GM23338 (cell line): ENCODE data around the gene KRTAP5-1. TPM values are rescaled to one million over a fixed set of nuclear protein-coding genes. Genes with fewer than 3 reads are reported as not detected.

Experiments
- ATAC-seq: fragments of 200-7000 bp; cut with Tn5 transposase; 3 replicates; pipeline ENCODE4 v1.9.1; 2020
- DNase-seq: peaks from one replicate; pipeline ENCODE4 v3.0.0-alpha.2; 2015; ENCODE audit warnings: low spot score
- H2AFZ ChIP-seq: fragments of 200-600 bp; sonication (generic); 2 replicates; pipeline ENCODE4 v1.8.0; 2016; ENCODE audit warnings: antibody characterized with exemption, mild to moderate bottlenecking, moderate library complexity
- H3F3A ChIP-seq: fragments of 200-600 bp; sonication (generic); replicated peaks from 2 replicates; pipeline ENCODE4 v1.8.0; 2017; ENCODE audit warnings: antibody characterized with exemption, mixed run types, low read depth
- H3K27ac ChIP-seq: fragments of 200-600 bp; sonication (generic); 2 replicates; pipeline ENCODE4 v1.6.1; 2016; ENCODE audit warnings: low read depth
- H3K27me3 ChIP-seq: fragments of 200-600 bp; sonication (generic); 2 replicates; pipeline ENCODE4 v1.8.0; 2016; ENCODE audit warnings: mild to moderate bottlenecking, mixed run types, moderate library complexity; ENCODE audit not compliant: insufficient read depth
- H3K36me3 ChIP-seq: fragments of 200-600 bp; sonication (generic); 2 replicates; pipeline ENCODE4 v1.8.0; 2016; ENCODE audit warnings: mild to moderate bottlenecking; ENCODE audit not compliant: insufficient read depth
- H3K4me1 ChIP-seq: fragments of 200-600 bp; sonication (generic); 2 replicates; pipeline ENCODE4 v1.8.0; 2016; ENCODE audit warnings: mild to moderate bottlenecking, moderate library complexity; ENCODE audit not compliant: insufficient read depth
- H3K4me2 ChIP-seq: fragments of 200-600 bp; sonication (generic); 2 replicates; pipeline ENCODE4 v1.7.1; 2017; ENCODE audit warnings: mixed run types
- H3K4me3 ChIP-seq: fragments of 200-600 bp; sonication (generic); 2 replicates; pipeline ENCODE4 v1.6.1; 2016; ENCODE audit warnings: mixed run types
- H3K79me2 ChIP-seq: fragments of 200-600 bp; sonication (generic); replicated peaks from 2 replicates; pipeline ENCODE4 v1.8.0; 2017; ENCODE audit warnings: mild to moderate bottlenecking; ENCODE audit not compliant: insufficient read depth
- H3K9me2 ChIP-seq: fragments of 200-600 bp; sonication (generic); 2 replicates; pipeline ENCODE4 v1.8.0; 2017; ENCODE audit not compliant: insufficient read depth
- H4K20me1 ChIP-seq: fragments of 200-600 bp; sonication (generic); replicated peaks from 2 replicates; pipeline ENCODE4 v1.8.0; 2017; ENCODE audit warnings: mild to moderate bottlenecking; ENCODE audit not compliant: insufficient read depth
- H3K27ac Mint-ChIP-seq: 2 replicates; pipeline ENCODE4 v1.8.0; 2020; ENCODE audit warnings: inconsistent platforms, mild to moderate bottlenecking, moderate library complexity, mixed read lengths
- H3K27me3 Mint-ChIP-seq: 3 replicates; pipeline ENCODE4 v1.8.0; 2022; ENCODE audit warnings: low read depth, mild to moderate bottlenecking, moderate library complexity, mixed read lengths, inconsistent platforms; ENCODE audit not compliant: insufficient read depth, poor library complexity
- H3K36me3 Mint-ChIP-seq: 3 replicates; pipeline ENCODE4 v1.8.0; 2021; ENCODE audit warnings: low read depth, mild to moderate bottlenecking, inconsistent platforms, moderate library complexity, mixed read lengths
- H3K4me1 Mint-ChIP-seq: 3 replicates; pipeline ENCODE4 v1.8.0; 2020; ENCODE audit warnings: mild to moderate bottlenecking, inconsistent platforms, mixed read lengths
- H3K4me3 Mint-ChIP-seq: 3 replicates; pipeline ENCODE4 v1.8.0; 2021; ENCODE audit warnings: moderate library complexity, mild to moderate bottlenecking, inconsistent platforms, mixed read lengths
- H3K9me3 Mint-ChIP-seq: 3 replicates; pipeline ENCODE4 v1.8.0; 2020; ENCODE audit warnings: moderate library complexity, mild to moderate bottlenecking, inconsistent platforms, mixed read lengths
- CREB1 ChIP-seq: fragments of 250-450 bp; sonication (Bioruptor Pico); IDR thresholded peaks from 2 replicates; pipeline ENCODE4 v1.5.0; 2020; ENCODE audit warnings: low read depth, mild to moderate bottlenecking, moderate library complexity
- ETS1 ChIP-seq: IDR thresholded peaks from 2 replicates; pipeline ENCODE4 v1.6.1; 2016; ENCODE audit warnings: antibody characterized with exemption
- EZH2 ChIP-seq: fragments of 200-600 bp; sonication (generic); IDR thresholded peaks from one replicate; pipeline ENCODE4 v1.8.0; 2017; ENCODE audit warnings: antibody characterized with exemption, mild to moderate bottlenecking, low read depth; ENCODE audit not compliant: unreplicated experiment
- EZH2phosphoT487 ChIP-seq: fragments of 200-600 bp; sonication (generic); IDR thresholded peaks from one replicate; pipeline ENCODE4 v1.8.1; 2018; ENCODE audit warnings: antibody characterized with exemption; ENCODE audit not compliant: unreplicated experiment
- JUNB ChIP-seq: IDR thresholded peaks from one replicate; pipeline ENCODE4 v1.6.1; 2016; ENCODE audit warnings: antibody characterized with exemption; ENCODE audit not compliant: unreplicated experiment
- NANOG ChIP-seq: IDR thresholded peaks from 2 replicates; pipeline ENCODE4 v1.6.1; 2016; ENCODE audit warnings: antibody characterized with exemption, borderline replicate concordance
- POLR2AphosphoS5 ChIP-seq: IDR thresholded peaks from 2 replicates; pipeline ENCODE4 v1.6.1; 2016; ENCODE audit warnings: antibody characterized with exemption, low read depth
- REST ChIP-seq: IDR thresholded peaks from one replicate; pipeline ENCODE4 v1.6.1; 2018; ENCODE audit warnings: antibody characterized with exemption; ENCODE audit not compliant: unreplicated experiment
- ZNF114 ChIP-seq: fragments of 250-450 bp; sonication (Bioruptor Pico); IDR thresholded peaks from 2 replicates; pipeline ENCODE4 v1.5.0; 2020; ENCODE audit warnings: mild to moderate bottlenecking, moderate library complexity
- ZNF331 ChIP-seq: fragments of 250-450 bp; sonication (Bioruptor Pico); IDR thresholded peaks from 2 replicates; pipeline ENCODE4 v1.5.0; 2020; ENCODE audit warnings: low read depth, mild to moderate bottlenecking, moderate library complexity
- polyA plus RNA-seq: library from polyadenylated mRNA; unstranded; fragments of >200 nt; fragmentation: Nextera tagmentation; extraction: Ambion mirVana; gene quantifications from 2 replicates; pipeline ENCODE4 v1.2.1, GENCODE V29; 2016
- total RNA-seq: library from RNA; depleted of rRNA; stranded (reverse); fragments of >200 nt; shearing (Covaris generic); gene quantifications from 2 replicates; pipeline ENCODE4 v1.2.3, GENCODE V29; 2014
- TF ChIP-seq, protein P1 (sequence below), 2 experiments: fragments of 200-600 bp in 1 of 2; sonication (generic) in 1 of 2; conservative IDR thresholded peaks; 2 replicates each; pipeline versions ENCODE4 v1.5.1 to v1.6.1; 2016 to 2017; ENCODE audit warnings: antibody characterized with exemption in 2 of 2, low read depth in 2 of 2, mild to moderate bottlenecking in 2 of 2, moderate library complexity in 1 of 2

Gene KRTAP5-1
- total and polyA plus RNA-seq, 2 experiments from 2014 or later: not detected

GRCh38 chr11:1543606-1544263, 41.3 kb downstream of the KRTAP5-1 start (continued):
- TF ChIP-seq ZNF114 (CRISPR knock-in tag): no peak
- TF ChIP-seq REST: no peak
- TF ChIP-seq EZH2phosphoT487: no peak
- no peak for TF ChIP-seq POLR2AphosphoS5
- TF ChIP-seq CREB1: no peak

DNA sequence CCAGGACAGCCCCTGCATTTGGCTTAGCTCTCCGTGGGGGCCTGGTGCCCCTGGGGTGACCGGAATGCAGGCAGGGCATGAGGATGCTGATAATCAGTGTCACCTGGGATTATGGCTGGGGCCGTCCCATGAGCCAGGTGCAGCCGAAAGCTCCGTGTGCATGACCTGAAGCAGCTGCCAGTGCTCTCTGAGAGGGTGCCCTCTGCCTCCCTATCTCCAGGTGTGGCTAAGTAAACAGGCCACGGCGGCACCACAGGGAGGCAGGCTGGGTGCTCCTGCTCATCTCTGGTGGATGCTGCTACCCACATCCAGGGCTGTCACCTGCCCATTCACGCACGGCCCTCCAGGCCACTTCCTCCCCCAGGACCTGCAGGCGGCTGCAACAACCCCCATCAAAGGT, 42.8 kb downstream of the KRTAP5-1 start:
- Mint-ChIP-seq H3K36me3 (no peaks in the 10 kb centered on the region), H3K9me3 (no peaks in the 10 kb centered on the region), H3K27ac (no peak overlapping the region), H3K27me3 (peaks cover 30% of the 10 kb centered on the region), H3K4me3 (no peak overlapping the region), H3K4me1 (peaks cover 5% of the 10 kb centered on the region; the same call in 2 of the 3 replicates)
- Histone ChIP-seq H4K20me1 (peaks cover 1% of the 10 kb centered on the region; the same call in 1 of the 2 replicates), H3K4me2 (no peak overlapping the region), H3K4me1 (no peaks in the 10 kb centered on the region; the same call in 1 of the 2 replicates), H2AFZ (no peak overlapping the region), H3K79me2 (peaks cover 3% of the 10 kb centered on the region), H3F3A (no peaks in the 10 kb centered on the region), H3K4me3 (no peak overlapping the region), H3K9me2 (no peaks in the 10 kb centered on the region), H3K27ac (no peak overlapping the region), H3K27me3 (peaks cover 42% of the 10 kb centered on the region), H3K36me3 (no peaks in the 10 kb centered on the region)
- DNase-seq (no peak), ATAC-seq (no peak)
- no peak for TF ChIP-seq EZH2phosphoT487
- TF ChIP-seq, protein P1, sequence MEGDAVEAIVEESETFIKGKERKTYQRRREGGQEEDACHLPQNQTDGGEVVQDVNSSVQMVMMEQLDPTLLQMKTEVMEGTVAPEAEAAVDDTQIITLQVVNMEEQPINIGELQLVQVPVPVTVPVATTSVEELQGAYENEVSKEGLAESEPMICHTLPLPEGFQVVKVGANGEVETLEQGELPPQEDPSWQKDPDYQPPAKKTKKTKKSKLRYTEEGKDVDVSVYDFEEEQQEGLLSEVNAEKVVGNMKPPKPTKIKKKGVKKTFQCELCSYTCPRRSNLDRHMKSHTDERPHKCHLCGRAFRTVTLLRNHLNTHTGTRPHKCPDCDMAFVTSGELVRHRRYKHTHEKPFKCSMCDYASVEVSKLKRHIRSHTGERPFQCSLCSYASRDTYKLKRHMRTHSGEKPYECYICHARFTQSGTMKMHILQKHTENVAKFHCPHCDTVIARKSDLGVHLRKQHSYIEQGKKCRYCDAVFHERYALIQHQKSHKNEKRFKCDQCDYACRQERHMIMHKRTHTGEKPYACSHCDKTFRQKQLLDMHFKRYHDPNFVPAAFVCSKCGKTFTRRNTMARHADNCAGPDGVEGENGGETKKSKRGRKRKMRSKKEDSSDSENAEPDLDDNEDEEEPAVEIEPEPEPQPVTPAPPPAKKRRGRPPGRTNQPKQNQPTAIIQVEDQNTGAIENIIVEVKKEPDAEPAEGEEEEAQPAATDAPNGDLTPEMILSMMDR (conservative IDR thresholded peaks at IDR 0.05; ENCODE audit: low read depth in 2 of 2): no peak
- TF ChIP-seq REST: no peak
- no peak for TF ChIP-seq NANOG
- TF ChIP-seq ZNF331: no peak
- TF ChIP-seq EZH2: no peak
- TF ChIP-seq ETS1: no peak
- no peak for TF ChIP-seq JUNB
- TF ChIP-seq ZNF114 (CRISPR knock-in tag): no peak
- no peak for TF ChIP-seq POLR2AphosphoS5
